Hematopoietic multipotent progenitor cell treated with erythropoietin and hydrocortisone succinate and interleukin-3 and kit ligand, for 8 days (in vitro differentiated cells): ENCODE measurements around the gene RENBP.

Experiments used
- DNase-seq: peaks from one replicate; pipeline ENCODE4 v3.0.0-alpha.2; 2015

The RENBP gene

DNA sequence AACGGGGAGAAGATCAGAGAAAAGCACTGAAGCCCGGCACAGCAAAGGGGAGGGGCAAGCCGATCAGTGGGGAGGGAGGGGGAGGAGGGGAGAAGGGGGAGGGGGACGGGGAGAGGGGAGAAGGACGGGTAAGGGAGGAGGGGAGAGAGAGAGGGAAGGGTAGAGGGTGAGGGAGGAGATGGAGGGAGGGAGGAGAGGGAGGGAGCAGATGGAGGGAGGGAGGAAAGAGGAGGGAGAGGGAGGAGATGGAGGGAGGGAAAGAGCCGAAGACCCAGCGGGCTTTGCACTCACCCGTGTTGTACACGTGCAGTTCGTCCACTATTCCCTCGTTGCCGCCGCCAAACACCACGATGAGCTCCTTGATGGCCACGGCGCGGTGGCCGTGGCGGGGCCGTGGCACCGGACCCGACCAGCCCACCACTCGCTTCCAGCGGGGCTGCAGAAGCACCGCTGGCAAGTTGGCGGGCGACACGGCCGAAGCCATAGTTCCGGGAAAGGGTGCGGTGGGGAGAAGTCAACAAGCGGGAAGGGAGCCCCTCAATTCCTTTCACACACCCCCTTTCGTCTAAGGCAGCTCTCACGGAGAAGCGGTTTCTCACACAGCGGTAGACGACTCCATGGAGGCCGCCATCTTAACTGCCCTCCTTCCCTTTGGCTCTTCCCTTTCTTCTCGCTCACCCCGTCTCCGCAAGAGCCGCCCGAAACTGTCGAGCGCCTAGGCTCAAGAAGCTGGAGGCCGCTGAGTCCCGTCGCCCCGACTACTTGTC lies 26.1 kb upstream of the RENBP start:
- DNase-seq = peak; percentile 82

DNA sequence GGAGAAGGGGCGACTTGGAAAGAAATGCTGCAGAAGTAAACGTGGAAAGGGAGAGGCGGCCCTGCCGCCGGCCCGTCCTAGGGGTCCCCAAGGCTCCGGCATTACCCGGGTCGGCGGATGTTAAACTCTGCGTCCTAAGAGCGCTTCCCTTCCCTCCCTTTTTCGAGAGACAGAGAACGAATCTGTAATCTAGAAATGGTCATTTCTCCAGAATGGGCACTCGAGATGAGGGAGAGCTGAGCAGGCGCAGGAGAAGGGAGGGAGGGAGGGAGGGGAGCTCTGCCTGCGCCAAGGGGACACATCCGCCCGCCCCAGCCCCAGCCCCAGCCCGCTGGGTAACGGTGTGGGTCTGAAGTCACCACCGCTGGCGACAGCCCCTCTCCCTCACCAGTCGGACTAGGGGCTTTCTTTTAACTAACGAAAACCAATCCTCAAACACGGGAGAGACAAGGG lies 25.5 kb upstream of the RENBP start:
- no peak for DNase-seq

DNA sequence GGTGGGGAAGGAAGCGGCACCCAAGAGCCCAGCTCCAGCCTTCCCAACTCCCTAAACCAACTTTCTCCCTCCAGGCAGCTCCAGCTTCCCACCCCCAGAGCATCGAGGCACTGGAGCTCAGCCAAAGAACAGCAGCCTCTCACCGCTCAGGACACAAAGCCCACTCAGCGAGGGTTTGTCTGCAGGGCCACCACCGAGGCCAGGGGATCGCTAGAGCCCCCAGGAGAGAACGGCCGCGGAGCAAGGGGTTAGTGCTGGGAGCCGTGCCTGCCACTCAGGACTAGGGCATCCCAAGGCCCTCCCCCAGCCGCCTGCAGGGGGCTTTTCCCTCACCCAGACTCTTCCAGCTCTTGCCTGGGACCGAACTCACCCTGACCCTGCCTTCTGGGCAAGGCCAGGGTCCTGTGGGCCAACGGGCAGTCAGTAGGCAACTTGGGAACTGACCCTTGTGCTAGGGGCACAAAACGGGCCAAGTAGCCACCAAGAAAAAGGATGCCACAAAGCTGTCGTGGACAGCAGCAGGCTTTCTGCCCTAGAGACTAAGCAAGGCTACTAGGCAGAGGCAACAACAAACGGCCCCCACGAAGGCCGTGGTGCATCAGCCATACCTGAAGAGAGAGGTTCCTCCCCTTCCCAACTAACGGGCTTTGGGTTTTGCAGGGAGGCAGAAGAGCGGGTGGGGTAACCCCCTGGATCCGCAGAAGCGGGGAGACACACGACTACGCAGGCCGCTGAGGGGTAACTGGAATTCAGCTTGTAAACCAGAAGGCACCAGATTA lies 24.9 kb upstream of the RENBP start:
- DNase-seq = no peak

DNA sequence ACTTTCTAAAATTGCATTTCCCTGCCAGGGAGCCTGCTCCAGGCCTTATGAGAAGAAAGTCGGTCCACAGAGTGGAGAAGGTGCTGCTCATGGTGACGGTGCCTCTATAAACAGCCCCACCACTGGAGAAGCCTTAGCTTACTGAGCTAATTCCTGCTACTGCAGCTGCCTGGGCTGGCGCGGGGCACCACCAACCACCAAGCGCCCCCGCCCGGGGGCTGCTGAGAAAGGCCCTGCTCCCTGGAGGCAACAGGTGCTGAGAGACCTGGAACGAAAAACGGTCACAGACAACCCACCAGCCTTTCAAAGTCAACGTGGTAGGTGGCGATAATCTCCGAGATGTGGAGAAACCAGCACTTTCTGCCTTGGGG lies 24.3 kb upstream of the RENBP start:
- DNase-seq = peak; percentile 70

DNA sequence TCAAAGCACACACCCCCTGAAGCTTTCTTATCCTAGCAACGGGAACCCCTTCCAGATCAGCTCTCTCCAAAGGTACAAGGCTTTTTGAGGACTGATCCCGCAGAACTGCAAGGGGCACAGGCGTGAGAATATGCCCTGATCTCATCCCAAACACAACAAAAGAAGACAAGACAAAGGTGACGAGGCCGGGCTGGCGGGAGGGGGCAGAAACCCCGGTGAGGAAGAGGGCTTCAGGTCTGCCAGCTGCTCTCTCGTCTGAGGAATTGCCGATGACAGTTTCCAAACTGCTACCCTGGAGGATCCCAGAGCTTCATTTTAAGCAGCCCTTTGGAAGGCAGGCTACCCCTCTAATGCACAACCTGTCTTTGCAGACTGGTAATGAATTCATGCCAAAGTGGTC lies 23.8 kb upstream of the RENBP start:
- DNase-seq = no peak

DNA sequence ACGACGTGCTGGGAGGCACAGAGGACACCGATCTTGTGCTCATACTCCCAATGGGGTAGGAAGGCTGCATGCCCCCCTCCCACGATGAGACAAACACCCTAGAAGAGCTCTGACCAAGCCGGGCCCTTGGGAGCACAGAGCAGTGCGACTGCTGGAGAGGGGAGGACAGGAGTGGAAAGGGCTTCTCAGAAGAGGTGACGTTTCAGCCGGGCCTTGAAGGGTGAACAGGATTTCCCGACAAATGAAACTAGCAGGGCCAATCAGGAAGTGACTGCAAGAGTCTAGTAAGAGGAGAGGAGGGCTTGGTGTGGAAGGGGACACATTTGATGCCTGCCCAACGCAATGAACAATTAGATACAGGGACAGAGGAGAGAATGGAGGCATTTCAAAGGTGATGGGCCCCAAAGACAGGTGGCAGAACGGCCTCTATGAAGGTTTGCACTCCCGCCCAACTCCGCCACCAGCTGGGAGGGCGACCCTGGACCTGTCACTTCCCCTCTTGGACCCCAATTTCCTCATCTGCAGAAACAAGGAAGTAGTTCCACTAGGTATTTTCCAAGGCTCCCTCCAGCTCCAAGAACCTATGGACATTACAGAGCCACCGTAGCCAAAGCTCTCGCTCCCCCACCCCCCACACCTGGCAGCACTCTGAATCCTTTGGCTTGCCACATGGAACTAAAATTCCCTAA lies 23.2 kb upstream of the RENBP start:
- DNase-seq = no peak

DNA sequence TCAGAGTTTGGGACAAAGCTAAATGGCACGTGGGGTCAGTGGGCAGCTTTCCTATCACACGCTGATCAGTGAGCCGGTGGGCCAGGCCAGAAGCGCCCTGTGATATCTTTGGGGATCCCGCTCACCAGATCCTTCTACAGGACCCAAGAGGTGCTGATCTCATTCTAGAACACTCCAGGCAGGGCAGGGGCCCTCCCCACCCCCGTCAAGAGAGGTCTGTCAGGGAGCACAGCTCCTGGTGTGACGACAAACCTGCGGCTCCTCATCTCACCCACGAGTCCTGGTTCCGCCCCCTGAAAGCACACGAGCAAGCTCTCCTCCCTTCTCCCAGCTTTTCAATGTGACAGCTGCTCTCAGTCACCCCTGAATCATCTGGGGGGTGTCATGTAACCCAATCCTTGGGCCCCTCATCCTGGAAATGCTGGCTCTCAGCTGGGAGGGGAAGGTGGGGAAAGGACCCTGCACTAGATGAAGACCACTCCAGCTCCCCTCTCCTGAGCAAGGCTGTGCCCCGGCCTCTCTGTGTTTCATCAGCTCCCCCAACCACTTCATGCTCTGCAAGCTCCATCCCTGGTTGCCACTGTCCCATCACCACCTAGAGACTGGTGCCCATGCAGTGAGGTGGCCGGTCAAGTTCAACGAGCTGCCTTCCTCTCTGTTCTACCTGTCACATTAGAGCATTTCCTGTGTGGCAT lies 22.5 kb upstream of the RENBP start:
- DNase-seq = no peak

DNA sequence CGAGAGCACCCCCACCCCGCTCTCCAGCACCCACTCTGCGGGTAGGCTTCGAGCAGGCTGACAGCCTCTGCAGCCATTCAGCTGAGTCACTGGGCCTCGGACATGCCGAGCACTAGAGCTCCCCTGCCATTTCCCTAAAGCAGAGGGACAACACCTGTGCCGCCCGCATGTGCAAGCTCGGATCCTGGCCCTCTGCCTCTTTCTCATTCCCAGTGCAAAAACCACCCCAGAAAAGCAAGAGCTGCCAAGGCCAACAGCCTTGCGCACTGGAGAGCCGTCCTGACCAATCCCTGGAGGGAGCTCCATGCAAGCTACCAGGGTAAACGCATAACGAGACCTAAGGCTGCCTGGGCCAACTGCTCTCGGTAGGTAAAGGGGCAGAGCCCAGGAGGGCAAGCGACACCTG lies 21.8 kb upstream of the RENBP start:
- no peak for DNase-seq

DNA sequence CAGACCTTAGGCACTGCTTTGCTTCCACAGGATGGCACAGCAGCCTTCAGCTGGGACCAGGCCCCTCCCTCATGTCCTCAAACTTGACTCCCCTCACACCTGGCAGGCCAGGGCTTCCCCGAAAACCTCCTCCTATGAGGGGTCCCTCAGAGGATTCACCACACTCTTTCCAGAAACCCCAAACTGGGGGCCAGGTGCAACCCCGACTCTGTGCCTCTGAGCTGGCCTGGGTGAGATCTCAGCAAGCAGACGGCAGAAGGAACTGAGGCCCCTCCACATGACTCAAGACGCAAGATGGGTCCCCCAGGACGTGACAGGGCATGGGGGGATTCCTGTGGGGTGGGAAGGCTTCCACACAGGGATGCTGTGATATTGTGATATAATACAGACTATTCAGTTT lies 21.0 kb upstream of the RENBP start:
- DNase-seq = no peak

DNA sequence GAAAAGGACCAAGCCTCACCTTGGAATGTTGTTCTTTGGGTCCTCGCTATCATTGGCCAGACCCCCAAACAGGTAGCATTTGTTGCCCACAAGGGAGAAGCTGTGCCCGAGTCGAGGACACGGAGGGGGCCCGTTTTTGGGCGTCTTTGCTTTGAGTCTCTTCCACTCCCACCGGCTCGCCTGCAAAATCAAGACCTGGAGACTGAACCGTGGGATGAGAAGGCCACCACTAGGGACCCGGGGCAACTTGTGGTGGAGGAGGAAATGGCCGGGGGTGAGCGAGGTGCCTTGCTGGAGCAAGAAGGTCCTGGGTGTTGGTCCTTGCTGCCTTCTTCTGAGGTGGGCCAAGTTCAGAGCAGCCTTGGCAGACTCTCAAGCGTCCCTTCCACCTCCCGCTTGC lies 19.7 kb upstream of the RENBP start:
- DNase-seq = no peak

DNA sequence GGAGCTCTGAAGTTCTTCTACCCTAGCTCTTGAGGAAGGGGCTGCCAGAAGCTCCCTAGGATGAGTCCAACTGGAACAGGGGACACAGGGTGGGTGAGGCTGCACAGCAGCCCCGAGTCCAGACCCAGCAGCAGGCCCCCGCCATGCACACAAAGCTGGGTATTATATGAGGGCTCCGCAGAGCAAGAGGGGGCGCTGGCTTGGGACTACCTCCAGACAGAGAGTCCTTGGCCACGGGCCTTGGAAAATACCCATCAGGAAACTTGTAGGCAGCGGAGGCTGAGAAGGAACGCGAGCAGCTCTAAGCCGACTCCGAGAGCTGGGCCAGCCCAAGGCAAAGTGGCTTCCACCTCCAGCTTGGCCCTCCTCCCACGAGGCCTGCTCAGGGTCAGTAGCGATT lies 19.1 kb upstream of the RENBP start:
- no peak for DNase-seq

DNA sequence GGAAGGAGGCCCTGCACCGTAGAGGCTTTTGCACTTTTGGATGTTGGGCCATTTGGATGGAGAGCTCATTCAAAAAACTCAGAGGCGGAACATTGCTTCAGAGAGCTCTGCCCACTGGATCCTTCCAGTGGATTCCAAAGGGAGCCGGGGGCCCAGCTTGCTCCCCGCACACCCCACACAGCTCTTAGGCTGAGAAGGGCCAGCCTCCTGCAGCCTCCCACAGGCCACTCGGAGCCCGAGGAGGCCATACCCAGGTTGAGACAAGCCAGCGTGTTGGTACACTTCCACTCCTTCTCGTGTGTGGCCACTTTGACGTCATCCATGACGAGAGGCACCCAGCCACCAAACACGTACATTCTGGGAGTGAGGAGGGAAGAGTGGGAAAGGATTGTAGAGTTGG lies 16.8 kb upstream of the RENBP start:
- no peak for DNase-seq

DNA sequence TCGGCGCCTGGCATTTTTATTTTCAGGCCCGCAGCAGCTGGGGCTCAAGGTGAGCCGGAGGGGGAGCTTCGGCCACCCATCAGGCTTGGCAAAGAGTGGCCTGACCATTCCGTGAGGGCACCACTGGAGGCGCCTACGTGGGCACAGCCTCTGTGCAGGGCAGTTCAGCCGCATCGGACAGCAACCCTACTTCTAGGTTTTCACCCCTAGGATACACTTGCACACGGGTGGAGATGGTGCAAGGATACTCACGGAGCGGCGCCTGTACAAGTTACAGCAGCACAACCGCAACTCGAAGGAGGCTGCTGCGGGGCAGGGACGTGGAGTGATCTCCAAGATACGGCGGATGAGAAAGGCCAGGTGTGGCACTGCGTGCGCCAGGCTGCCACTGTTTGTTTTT lies 16.3 kb upstream of the RENBP start:
- DNase-seq = no peak

DNA sequence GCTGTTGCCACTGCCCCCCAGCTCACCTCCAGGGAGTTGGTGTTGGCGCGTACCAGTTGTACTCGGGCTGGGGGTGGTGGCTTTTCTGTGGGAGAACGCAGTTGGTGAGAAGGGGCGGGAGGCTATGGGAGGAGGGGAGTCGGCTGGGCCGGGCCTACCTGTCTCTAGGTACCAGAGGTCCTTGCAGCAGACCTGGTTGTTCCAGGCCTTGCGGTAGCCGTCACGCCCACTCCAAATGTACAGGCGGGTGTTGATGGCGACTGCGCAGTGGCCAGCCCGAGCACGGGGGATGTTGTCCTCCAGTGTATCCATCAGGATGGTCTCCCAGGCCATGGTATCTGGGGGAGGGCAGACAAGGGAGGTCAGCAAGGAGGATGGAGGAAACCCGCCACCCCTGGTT lies 15.6 kb upstream of the RENBP start:
- DNase-seq = no peak

DNA sequence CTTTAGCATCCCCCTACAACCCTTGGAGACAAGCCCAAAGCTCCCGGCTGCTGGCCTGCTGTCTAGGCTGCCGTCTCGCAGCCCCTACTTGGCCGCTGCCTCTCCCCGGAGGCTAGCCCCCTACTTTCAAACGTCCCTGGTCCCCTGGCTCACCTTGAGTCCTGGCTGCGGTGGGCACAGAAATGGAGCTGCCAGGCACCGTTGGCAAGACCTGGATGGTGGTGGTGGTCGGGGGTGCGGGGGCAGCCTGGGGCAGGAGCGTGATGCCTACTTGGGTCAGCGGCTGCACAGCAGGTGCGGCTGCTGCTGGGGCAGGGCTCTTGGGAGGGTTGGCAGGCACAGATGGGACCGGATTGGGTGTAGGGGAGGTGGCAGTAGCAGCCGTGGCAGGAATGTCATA lies 15.2 kb upstream of the RENBP start:
- DNase-seq = no peak

DNA sequence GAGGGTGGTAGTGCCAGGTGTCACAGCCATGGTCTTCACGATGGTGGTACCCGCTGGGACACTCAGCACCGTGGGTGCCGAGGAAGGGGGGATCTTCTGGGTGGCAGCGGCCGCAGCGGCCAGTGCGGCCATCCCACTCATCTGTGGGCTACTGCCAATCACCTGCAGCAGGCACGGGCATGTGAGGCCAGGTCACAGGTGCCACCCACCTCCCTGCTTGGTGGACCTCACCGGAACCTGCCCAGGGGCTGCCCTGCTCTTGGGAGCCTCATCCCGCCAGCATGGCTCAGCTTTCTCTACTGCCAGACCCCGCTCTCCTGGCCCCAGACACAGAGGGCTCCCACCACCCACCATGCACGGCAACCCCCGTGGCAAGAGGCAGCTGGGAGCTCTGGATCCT lies 14.2 kb upstream of the RENBP start:
- DNase-seq = no peak

DNA sequence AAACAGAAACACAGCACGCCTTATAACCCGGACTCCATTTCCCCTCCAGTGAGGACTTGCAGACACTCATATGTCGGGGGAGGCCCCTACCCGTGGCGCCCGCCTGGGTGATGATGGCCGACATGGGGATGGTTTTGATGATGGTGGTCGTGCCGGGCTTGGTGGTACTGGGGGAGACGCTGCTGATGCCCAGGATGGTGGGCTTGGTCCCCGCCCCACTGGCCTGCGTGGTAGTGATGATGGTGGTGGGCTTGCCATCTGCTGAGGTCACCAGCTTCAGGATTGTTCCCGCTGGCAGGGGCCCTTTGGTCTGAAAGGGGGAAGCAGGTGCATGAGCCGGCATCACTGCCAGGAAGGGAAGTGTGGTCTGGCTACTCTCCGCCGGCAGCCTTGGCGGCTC lies 12.8 kb upstream of the RENBP start:
- DNase-seq = no peak

DNA sequence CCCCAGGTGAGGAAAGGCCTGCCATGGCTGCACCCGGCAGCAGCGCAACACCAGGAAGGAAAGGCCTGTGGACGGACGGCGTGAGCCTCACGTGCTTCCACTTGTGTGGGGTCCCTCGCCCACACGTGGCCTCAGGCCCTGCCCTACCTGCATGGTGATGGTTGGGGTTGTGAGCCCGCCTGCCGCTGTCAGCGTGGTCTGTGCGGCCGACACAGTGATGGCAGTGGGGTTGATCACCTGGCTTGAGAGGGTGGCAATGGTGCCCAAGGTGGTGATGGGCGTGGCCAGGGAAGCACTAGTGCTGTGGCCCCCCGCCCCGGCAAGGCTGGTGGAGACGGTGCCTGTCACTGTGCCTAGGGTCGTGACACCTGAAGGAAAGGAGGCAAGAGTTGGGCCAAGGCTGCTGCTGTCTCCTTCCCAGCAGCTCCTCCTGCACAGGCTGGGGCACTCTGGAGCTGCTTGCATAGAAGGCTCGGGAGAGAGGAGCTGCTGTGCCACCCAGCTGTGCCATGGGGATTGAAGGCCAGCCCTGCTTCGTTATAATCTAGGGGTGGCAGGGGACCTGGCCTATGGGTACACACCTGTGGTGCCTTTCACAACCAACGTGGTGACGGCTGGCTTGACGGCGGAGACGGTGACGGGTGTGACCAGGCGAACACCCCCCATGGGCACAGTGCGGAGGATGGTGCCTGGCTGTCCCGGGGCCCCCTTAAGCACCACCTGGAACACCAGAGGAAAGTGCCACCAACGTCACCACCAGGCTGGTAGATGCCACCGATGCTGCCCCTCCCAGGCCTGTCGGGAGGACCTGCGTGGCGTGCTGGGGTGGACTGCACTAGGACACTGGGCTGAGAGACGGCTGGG lies 11.8 kb upstream of the RENBP start:
- DNase-seq = no peak

DNA sequence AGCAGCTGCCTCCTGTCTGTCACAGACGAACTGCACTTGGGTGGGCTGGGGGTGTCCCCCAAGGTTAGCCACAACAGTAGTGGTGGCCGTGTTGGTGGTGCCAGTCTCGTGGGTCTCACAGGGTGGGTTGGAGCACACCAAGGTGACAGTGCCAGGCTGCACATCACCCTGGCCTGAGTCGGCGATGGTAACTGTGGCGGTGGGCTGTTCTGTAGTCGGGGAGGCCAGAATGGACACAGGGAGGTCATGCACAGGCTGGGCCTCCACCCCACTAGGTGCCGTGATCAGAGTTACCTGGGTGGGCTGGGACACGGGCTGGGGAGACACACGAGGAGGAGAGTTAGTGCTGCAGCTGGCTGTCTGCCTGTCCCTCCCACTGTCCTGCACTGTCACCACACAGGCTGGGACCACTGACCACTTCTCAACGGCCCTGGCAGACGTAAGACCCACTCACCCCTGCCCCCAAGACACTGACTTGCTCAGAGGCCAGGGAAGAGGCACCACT lies 10.8 kb upstream of the RENBP start:
- no peak for DNase-seq

DNA sequence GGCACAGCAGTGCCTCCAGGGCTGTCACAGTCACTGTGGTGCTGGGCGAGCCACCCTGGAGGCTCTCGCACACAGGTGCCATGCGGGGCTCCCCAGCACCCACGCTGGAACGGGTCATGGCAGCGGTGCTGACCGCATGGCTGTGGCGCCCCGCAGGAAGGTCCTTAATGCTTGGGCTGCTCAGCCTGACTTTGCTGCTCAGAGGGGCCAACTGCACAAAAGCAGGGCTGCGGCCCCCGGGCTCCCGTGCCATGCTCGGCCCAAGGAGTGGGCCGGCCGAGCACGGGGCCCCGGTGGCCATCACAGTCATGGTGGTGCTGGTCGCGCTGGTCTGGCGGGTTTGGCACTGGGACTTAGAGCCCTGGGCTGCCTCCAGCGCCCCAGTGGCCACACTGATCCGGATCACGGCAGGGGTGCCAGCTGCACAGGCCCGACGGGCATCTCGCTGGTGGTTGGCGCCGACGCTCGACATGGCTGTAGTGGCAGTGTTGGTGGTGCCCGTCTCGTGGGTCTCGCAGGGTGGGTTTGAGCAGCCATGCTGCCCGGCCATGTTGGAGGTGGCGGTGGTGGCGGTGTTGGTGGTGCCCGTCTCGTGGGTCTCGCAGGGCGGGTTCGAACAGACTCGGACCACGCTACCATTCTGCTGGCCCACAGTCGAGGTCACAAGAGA lies 10.2 kb upstream of the RENBP start:
- DNase-seq = no peak

DNA sequence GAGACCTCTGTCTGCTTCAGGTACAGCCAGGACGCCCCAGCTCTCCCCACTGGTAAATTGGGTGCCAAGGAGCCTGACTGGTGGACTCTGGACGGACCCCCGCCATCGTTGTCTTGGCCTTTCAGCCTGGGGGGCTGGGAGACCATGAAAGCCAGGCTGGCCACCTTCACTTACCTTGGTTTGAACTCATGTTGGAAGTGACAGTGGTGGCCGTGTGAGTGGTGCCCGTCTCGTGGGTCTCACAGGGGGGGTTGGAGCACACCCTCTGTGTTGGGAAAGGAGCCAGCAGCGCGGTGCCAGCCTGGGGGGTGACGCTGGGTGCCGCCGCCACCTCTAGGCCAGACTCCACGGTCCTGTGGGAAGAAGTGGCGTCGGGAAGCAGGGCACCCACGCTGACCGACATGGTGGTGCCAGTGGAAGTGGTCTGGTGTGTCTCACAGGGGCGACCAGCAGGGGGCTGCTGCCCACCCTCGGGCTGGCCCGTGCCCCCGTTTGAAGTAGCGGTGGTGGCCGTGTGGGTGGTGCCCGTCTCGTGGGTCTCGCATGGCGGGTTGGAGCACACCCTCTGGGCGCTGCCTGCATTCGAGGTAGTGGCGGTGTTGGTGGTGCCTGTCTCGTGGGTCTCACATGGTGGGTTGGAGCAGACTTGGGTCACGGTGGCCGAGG lies 9.6 kb upstream of the RENBP start:
- DNase-seq = no peak
